ENCODE data around the gene LRRC17.

The LRRC17 gene

GRCh38 chr7:102985176-102985783, 72.5 kb downstream of the LRRC17 start:
- DNase-seq (ENCODE audit: low read depth in 1 of 2, low spot score in 1 of 2) = no peak

GRCh38 chr7:102988088-102988487, 75.3 kb downstream of the LRRC17 start:
- no peak for DNase-seq (ENCODE audit: low read depth in 1 of 2, low spot score in 1 of 2)

- DNase-seq (ENCODE audit: low read depth in 1 of 2, low spot score in 1 of 2) = no peak
Observed at GRCh38 chr7:102988631-102989560, 76.1 kb downstream of the LRRC17 start.

DNA sequence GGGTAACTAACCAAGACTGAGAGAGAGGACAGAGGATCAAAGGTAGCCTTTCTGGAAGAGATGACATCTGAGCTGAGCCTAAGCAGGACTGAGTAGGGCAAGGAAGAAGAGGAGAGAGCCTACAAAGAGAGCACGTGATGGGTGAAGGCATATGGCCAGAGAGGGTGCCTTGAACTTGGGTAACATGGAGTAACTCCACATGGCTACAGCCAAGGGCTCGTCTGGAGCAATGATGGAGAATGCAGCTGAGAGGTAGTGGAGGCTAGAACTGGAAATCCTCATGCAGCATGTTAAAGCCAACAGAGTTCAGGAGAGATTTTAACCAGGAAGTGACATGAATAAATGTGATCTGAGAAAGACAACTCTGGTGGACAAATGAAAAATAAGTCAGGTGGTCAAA, 77.8 kb downstream of the LRRC17 start:
- no peak for DNase-seq (ENCODE audit: low read depth in 1 of 2, low spot score in 1 of 2)

GRCh38 chr7:102991077-102991539, 78.3 kb downstream of the LRRC17 start:
- DNase-seq (ENCODE audit: low read depth in 1 of 2, low spot score in 1 of 2) = no peak

GRCh38 chr7:102991540-102992214, 78.9 kb downstream of the LRRC17 start:
- DNase-seq (ENCODE audit: low read depth in 1 of 2, low spot score in 1 of 2) = no peak

DNA sequence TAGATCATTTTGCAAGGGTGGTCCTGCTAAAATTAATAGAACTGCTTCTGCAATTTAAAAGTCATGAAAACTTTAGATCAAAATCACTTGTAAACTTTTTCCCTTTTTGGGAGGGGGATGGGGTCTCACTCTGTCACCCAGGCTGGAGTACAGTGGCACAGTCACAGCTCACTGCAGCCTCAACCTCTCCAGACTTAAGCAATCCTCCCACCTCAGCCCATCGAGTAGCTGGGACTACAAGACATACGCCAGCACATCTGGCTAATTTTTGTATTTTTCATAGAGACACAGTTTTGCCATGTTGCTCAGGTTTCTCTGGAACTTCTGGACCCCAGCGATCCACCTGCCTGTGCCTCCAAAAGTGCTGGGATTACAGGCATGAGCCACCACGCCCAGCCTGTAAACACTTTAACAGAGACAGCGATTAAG, 79.7 kb downstream of the LRRC17 start:
- no peak for DNase-seq (ENCODE audit: low read depth in 1 of 2, low spot score in 1 of 2)

DNA sequence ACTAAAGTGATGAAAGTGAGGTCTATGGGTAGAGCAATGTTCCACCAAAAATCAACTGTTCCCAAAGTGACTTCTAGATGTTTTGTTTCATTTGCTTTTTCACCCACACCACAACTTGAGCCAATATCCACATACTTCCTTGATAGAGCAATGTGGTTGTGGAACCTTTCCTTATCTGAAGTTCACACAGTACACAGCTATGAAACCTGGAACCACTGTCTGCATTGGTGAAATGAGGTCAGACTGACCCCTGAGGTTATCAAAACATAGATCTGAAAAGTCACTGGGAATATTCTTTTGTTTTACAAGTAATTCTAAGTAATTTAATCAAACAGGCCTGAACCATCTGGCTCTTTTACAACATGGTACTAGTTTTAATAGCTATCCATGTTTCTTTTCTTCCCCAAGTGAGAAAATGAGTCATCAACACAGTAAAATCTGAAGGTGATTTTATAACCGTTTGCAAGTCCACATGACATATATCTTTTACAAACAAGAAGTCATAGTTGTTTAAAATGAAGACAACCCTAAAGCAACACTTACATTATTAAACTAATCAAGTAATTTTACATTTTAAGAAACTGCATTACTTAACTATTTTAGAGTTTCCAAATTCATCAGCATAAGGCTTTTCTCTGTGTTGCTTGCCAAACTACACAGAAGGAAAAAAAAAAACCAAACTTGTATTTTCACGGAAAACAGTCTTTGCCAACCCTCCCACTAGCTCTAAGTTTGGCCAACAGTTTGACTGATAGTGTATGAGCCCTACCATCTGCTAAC, 80.3 kb downstream of the LRRC17 start:
- DNase-seq (ENCODE audit: low read depth in 1 of 2, low spot score in 1 of 2) = no peak

- DNase-seq (ENCODE audit: low read depth in 1 of 2, low spot score in 1 of 2) = no peak
Observed at GRCh38 chr7:102993718-102994029, 80.9 kb downstream of the LRRC17 start.

DNA sequence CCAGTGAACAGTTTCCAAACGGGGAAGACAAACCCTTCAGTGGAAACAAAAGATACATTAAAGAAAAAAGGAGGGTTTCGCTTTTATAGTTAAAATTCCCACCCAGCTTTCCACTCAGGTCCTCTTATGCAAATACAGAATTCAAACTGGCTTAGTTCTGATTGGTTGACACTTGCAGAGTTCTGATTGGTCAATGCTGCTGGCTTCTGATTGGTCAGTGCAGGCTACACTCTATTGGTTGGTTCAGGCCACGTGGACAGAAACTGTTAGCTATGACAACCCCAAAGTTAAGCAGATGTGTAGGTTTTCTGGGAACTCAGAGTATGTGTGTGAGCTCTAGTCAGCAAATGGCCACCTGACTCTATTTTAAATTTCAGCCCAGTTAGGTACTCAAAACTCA, 81.8 kb downstream of the LRRC17 start:
- DNase-seq (ENCODE audit: low read depth in 1 of 2, low spot score in 1 of 2) = no peak

Measured in activated CD4-positive, alpha-beta T cell treated with anti-CD3 and anti-CD28 coated beads, Interleukin-2, amount 50 U/mL, for 24 hours (primary cell).